Ovary (tissue), 9 donors: ENCODE data around the gene CACNA1S. TPM values are rescaled to one million over a fixed set of nuclear protein-coding genes. Genes with fewer than 3 reads are reported as not detected.

Experiments used
- DNase-seq, 5 donors: peaks; one replicate each; pipeline ENCODE4 v3.0.0-alpha.2; 2019 to 2020
- H3K27ac ChIP-seq, 2 donors: fragments of 200-600 bp; one replicate each; pipeline versions ENCODE4 v1.5.1 to v1.8.0; 2019 to 2022
- H3K27me3 ChIP-seq: fragments of 200-600 bp; one replicate; pipeline ENCODE4 v1.8.0; 2022
- H3K36me3 ChIP-seq: fragments of 200-600 bp; sonication (generic); one replicate; pipeline ENCODE4 v1.5.1; 2019
- H3K4me1 ChIP-seq: one replicate; pipeline ENCODE4 v1.8.1; 2013; ENCODE audit warnings: mild to moderate bottlenecking, moderate library complexity; ENCODE audit not compliant: insufficient read depth
- H3K4me3 ChIP-seq: fragments of 200-600 bp; sonication (generic); one replicate; pipeline ENCODE4 v1.5.1; 2017
- H3K9me3 ChIP-seq, 2 donors: fragments of 200-600 bp in 1 of 2; sonication (generic) in 1 of 2; one replicate each; pipeline versions ENCODE4 v1.5.1 to v1.8.1; 2013 to 2019; ENCODE audit warnings: mild to moderate bottlenecking in 1 of 2, moderate library complexity in 1 of 2
- EP300 ChIP-seq: sonication (generic); formaldehyde crosslinking; IDR thresholded peaks from one replicate; pipeline ENCODE4 v1.6.1; 2017; ENCODE audit warnings: antibody characterized with exemption
- POLR2A ChIP-seq: fragments of 450-650 bp; IDR thresholded peaks from one replicate; pipeline ENCODE4 v1.6.1; 2017; ENCODE audit warnings: antibody characterized with exemption, mild to moderate bottlenecking, moderate library complexity
- WGBS, 3 donors: extraction: QIAGEN DNeasy Blood & Tissue Kit in 1 of 3; methylation state at CpG; one replicate each; pipeline versions ENCODE4 v1.1.5 to v1.1.7; 2013 to 2017; 5-methylcytosine and 5-hydroxymethylcytosine counted together
- intact Hi-C, 4 donors: fragments of 100-400 bp; cut with DNase I; formaldehyde crosslinking; loops; one replicate each; pipeline versions ENCODE4 v1.11.0 to v1.15.1; 2022 to 2023
- polyA plus RNA-seq, 2 donors: library from polyadenylated mRNA; stranded (reverse); fragments of 200-250 nt in 1 of 2; fragments of 350-450 nt in 1 of 2; fragmentation: Illumina TruSeq in 1 of 2; extraction: RNeasy Lipid Tissue Mini Kit (QIAGEN cat#74804) in 1 of 2; gene quantifications; one replicate each; pipeline ENCODE4 v1.2.3, GENCODE V29; 2013 to 2014
- total RNA-seq, 7 donors: library from RNA; depleted of rRNA in 2 of 7; stranded (reverse); fragments of >200 nt in 2 of 7; fragmentation: NEBNext Ultra II Directional in 3 of 7; extraction: Animal tissue kit (Norgen Biotek cat#: 25700) in 3 of 7; gene quantifications; one replicate each; pipeline versions ENCODE4 v1.1.0 to v1.2.4, GENCODE V29; 2016 to 2023
- TF ChIP-seq, protein P1 (sequence below), 3 donors: fragments of 450-650 bp in 2 of 3; fragments of 200-600 bp in 1 of 3; IDR thresholded peaks; one replicate each; pipeline versions ENCODE4 v1.5.1 to v1.8.0; 2016 to 2022; ENCODE audit warnings: antibody characterized with exemption in 3 of 3, mild to moderate bottlenecking in 1 of 3
- donor health status: DM: no; HTN: no; CAD: no; lungs with moderate emphysema.
- donor health status: DM: no; HTN: no; CAD: no.
- donor health status: Bipolar disorder and iron deficiency.
- donor health status: DM: yes; HTN: yes; CAD: no.
- donor health status: DM: no; HTN: no; CAD: no.
- donor health status: DM: yes; HTN: yes; CAD: no.

The CACNA1S gene
- total and polyA plus RNA-seq, 9 donors, result 0.01 to 0.05 (median 0.05) TPM; not detected in 6

DNA sequence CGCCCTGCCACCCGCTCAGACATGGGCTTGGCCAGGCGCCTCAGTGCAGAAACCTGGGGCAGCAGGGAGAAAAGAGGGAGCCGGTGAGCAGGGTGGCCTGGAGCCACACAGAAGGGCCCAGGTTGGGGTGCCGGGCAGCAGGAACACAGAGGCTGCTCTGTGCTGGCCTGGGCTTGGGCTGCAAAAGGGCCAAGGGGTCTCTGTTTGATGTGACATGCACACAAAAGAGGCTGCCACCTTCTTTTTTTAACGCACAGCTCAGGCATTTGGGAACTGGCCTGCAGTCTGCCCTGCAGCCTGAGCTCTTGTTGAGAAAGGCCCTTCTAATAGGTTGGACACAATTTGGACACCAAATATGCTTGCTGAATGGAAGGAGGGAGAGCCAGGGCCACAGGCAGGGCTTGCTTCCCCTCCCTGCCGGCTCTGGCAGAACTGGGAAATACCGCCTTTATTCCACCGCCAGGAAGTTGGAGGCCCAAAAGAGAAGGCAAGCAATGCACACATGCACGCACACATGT lies 121.1 kb downstream of the CACNA1S start:
- H3K4me1 ChIP-seq, result no peaks in the 10 kb centered on the region
- DNase-seq, result no peak
- TF ChIP-seq, protein P1, sequence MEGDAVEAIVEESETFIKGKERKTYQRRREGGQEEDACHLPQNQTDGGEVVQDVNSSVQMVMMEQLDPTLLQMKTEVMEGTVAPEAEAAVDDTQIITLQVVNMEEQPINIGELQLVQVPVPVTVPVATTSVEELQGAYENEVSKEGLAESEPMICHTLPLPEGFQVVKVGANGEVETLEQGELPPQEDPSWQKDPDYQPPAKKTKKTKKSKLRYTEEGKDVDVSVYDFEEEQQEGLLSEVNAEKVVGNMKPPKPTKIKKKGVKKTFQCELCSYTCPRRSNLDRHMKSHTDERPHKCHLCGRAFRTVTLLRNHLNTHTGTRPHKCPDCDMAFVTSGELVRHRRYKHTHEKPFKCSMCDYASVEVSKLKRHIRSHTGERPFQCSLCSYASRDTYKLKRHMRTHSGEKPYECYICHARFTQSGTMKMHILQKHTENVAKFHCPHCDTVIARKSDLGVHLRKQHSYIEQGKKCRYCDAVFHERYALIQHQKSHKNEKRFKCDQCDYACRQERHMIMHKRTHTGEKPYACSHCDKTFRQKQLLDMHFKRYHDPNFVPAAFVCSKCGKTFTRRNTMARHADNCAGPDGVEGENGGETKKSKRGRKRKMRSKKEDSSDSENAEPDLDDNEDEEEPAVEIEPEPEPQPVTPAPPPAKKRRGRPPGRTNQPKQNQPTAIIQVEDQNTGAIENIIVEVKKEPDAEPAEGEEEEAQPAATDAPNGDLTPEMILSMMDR (IDR thresholded peaks at IDR 0.05), result no peak
- TF ChIP-seq POLR2A (no peak), EP300 (no peak)
- no peak overlapping the region for H3K27ac ChIP-seq
- 81 to 87% (median 87%) methylated on average over 10 of the region's 10 CpGs for WGBS, 3 donors
- H3K9me3 ChIP-seq, result no peaks in the 10 kb centered on the region
- H3K36me3 ChIP-seq, result no peaks in the 10 kb centered on the region
- intact Hi-C loops, result no loop called here
- H3K27me3 ChIP-seq, result no peaks in the 10 kb centered on the region
- H3K4me3 ChIP-seq, result no peak overlapping the region

DNA sequence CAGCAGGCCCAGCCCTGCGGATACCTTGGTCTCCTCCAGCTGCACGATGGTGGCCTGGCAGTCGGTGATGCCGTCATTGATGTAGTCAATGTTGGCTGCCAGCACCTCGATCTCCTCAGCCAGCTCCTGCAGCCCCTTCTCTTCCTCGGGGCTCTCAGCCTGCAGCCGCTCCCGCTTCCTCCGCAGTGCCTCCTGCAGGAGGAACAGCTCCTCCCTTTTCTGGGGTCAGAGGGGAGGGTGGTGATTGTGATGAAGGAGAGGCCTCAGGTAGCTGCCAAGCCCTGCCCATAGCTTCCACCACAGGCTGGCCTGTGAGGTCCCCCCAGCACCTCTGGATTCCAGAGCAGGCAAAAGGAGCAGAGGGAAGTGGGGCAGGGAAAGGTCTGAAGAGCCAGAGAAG lies 122.1 kb downstream of the CACNA1S start:
- intact Hi-C loops, result no loop called here
- no peak overlapping the region for H3K27ac ChIP-seq
- H3K4me1 ChIP-seq, result no peaks in the 10 kb centered on the region
- H3K36me3 ChIP-seq, result no peaks in the 10 kb centered on the region
- no peaks in the 10 kb centered on the region for H3K27me3 ChIP-seq
- no peak for DNase-seq
- no peak overlapping the region for H3K4me3 ChIP-seq
- TF ChIP-seq POLR2A, result no peak
- TF ChIP-seq, protein P1 (IDR thresholded peaks at IDR 0.05), result no peak
- no peak for TF ChIP-seq EP300
- WGBS, 3 donors, result 91 to 95% (median 92%) methylated on average over 9 of the region's 9 CpGs
- H3K9me3 ChIP-seq, result no peaks in the 10 kb centered on the region

Other genes starting within 250 kb of the CACNA1S start
- not detected for gene GPR25, start 239.4 kb downstream of the CACNA1S start, total RNA-seq
- under 1 TPM in 1 of 2 donors, not detected in 1; 0.06 TPM for gene GPR25, start 239.4 kb downstream of the CACNA1S start, polyA plus RNA-seq
- 1 to 10 TPM in 3 of 7 donors, under 1 TPM in 2, not detected in 2; 0.59 to 7.9 (median 1.1) TPM for gene INAVA, start 217.5 kb downstream of the CACNA1S start, total RNA-seq
- gene INAVA, start 217.5 kb downstream of the CACNA1S start, polyA plus RNA-seq, result under 1 TPM; 0.18 TPM
- gene KIF21B, start 88.7 kb downstream of the CACNA1S start, total RNA-seq, result 1 to 10 TPM in 4 of 7 donors, under 1 TPM in 3; 0.57 to 1.9 (median 1.0) TPM
- under 1 TPM; 0.58 to 0.65 TPM for gene KIF21B, start 88.7 kb downstream of the CACNA1S start, polyA plus RNA-seq
- gene ASCL5, start 14.8 kb upstream of the CACNA1S start, total RNA-seq, result not detected
- gene ASCL5, start 14.8 kb upstream of the CACNA1S start, polyA plus RNA-seq, result under 1 TPM in 1 of 2 donors, not detected in 1; 0.06 TPM
- 100 to 1,000 TPM in 1 of 7 donors, 10 to 100 TPM in 6; 65.5 to 101 (median 88.8) TPM for gene TMEM9, start 42.0 kb upstream of the CACNA1S start, total RNA-seq
- gene TMEM9, start 42.0 kb upstream of the CACNA1S start, polyA plus RNA-seq, result 100 to 1,000 TPM in 1 of 2 donors, 10 to 100 TPM in 1; 49.5 to 114 TPM
- gene IGFN1, start 78.4 kb upstream of the CACNA1S start, total RNA-seq, result 1 to 10 TPM in 1 of 7 donors, under 1 TPM in 4, not detected in 2; 0.05 to 1.6 (median 0.23) TPM
- gene IGFN1, start 78.4 kb upstream of the CACNA1S start, polyA plus RNA-seq, result under 1 TPM; 0.51 to 0.95 TPM
- under 1 TPM in 5 of 7 donors, not detected in 2; 0.07 to 0.48 (median 0.18) TPM for gene PKP1, start 171.1 kb upstream of the CACNA1S start, total RNA-seq
- under 1 TPM; 0.05 to 0.18 TPM for gene PKP1, start 171.1 kb upstream of the CACNA1S start, polyA plus RNA-seq